Activated naive CD8-positive, alpha-beta T cell treated with anti-CD3 and anti-CD28 coated beads, Interleukin-2, amount 50 U/mL, for 24 hours (primary cell): ENCODE results near the gene ADAP2.
"Not testable (repeated sequence)": the region's sequence is repeated elsewhere in the genome, so short reads cannot be mapped to it uniquely, and the experiment has no call there.

ENCODE experiments used
- ATAC-seq: fragments of 150-1000 bp; cut with Tn5 transposase; one replicate; pipeline ENCODE4 v1.10.0; 2021
- DNase-seq: peaks from one replicate; pipeline ENCODE4 v3.0.0; 2021
- H3K27ac Mint-ChIP-seq: one replicate; pipeline ENCODE4 v1.8.0; 2021; ENCODE audit warnings: mild to moderate bottlenecking, mixed read lengths
- H3K27me3 Mint-ChIP-seq: one replicate; pipeline ENCODE4 v1.8.0; 2021; ENCODE audit warnings: mixed read lengths
- H3K36me3 Mint-ChIP-seq: one replicate; pipeline ENCODE4 v1.8.0; 2021; ENCODE audit warnings: low read depth, mixed read lengths
- H3K4me1 Mint-ChIP-seq: one replicate; pipeline ENCODE4 v1.8.0; 2021; ENCODE audit warnings: mixed read lengths
- H3K4me3 Mint-ChIP-seq: one replicate; pipeline ENCODE4 v1.8.0; 2021; ENCODE audit warnings: mild to moderate bottlenecking, moderate library complexity, mixed read lengths
- H3K9me3 Mint-ChIP-seq: one replicate; pipeline ENCODE4 v1.8.0; 2021; ENCODE audit warnings: mixed read lengths

The ADAP2 gene

GRCh38 chr17:30922235-30923030 lies 688 bp downstream of the ADAP2 start:
- peaks cover 10% of the 10 kb centered on the region for H3K4me1 Mint-ChIP-seq
- H3K9me3 Mint-ChIP-seq, result no peaks in the 10 kb centered on the region
- H3K36me3 Mint-ChIP-seq, result no peaks in the 10 kb centered on the region
- ATAC-seq (peak; percentile 30), DNase-seq (peak; percentile 14)
- no peak overlapping the region for H3K27ac Mint-ChIP-seq
- H3K4me3 Mint-ChIP-seq, result peak overlapping the region; percentile 69
- peaks cover 49% of the 10 kb centered on the region for H3K27me3 Mint-ChIP-seq

- ATAC-seq (no peak), DNase-seq (no peak)
- no peak overlapping the region for H3K4me3 Mint-ChIP-seq
- no peaks in the 10 kb centered on the region for H3K36me3 Mint-ChIP-seq
- peaks cover 49% of the 10 kb centered on the region for H3K27me3 Mint-ChIP-seq
- peaks cover 10% of the 10 kb centered on the region for H3K4me1 Mint-ChIP-seq
- H3K9me3 Mint-ChIP-seq, result no peaks in the 10 kb centered on the region
- H3K27ac Mint-ChIP-seq, result no peak overlapping the region
These were observed 2.6 kb downstream of the ADAP2 start for GRCh38 chr17:30924341-30924740.

- H3K27me3 Mint-ChIP-seq, result peaks cover 33% of the 10 kb centered on the region
- no peaks in the 10 kb centered on the region for H3K9me3 Mint-ChIP-seq
- no peak overlapping the region for H3K4me3 Mint-ChIP-seq
- peaks cover 3% of the 10 kb centered on the region for H3K4me1 Mint-ChIP-seq
- DNase-seq, result no peak
- no peaks in the 10 kb centered on the region for H3K36me3 Mint-ChIP-seq
- H3K27ac Mint-ChIP-seq, result no peak overlapping the region
- ATAC-seq, result no peak
These were observed 4.8 kb downstream of the ADAP2 start for GRCh38 chr17:30926516-30926915.

- Mint-ChIP-seq H3K4me3 (no peak overlapping the region), H3K36me3 (no peaks in the 10 kb centered on the region), H3K27ac (no peak overlapping the region), H3K27me3 (peaks cover 25% of the 10 kb centered on the region), H3K9me3 (no peaks in the 10 kb centered on the region), H3K4me1 (peaks cover 2% of the 10 kb centered on the region)
- no peak for ATAC-seq
- DNase-seq, result no peak
These were observed 6.0 kb downstream of the ADAP2 start for GRCh38 chr17:30927756-30928155.

- no peak overlapping the region for H3K27ac Mint-ChIP-seq
- no peaks in the 10 kb centered on the region for H3K4me1 Mint-ChIP-seq
- no peaks in the 10 kb centered on the region for H3K9me3 Mint-ChIP-seq
- ATAC-seq, result no peak
- no peaks in the 10 kb centered on the region for H3K36me3 Mint-ChIP-seq
- no peak overlapping the region for H3K4me3 Mint-ChIP-seq
- H3K27me3 Mint-ChIP-seq, result peaks cover 18% of the 10 kb centered on the region
- no peak for DNase-seq
These were observed 6.8 kb downstream of the ADAP2 start for GRCh38 chr17:30928584-30928983.

GRCh38 chr17:30929081-30929633 lies 7.4 kb downstream of the ADAP2 start:
- no peak for DNase-seq
- Mint-ChIP-seq H3K27me3 (peaks cover 13% of the 10 kb centered on the region), H3K36me3 (no peaks in the 10 kb centered on the region), H3K27ac (no peak overlapping the region), H3K4me1 (no peaks in the 10 kb centered on the region), H3K4me3 (no peak overlapping the region), H3K9me3 (no peaks in the 10 kb centered on the region)
- no peak for ATAC-seq

- not testable (repeated sequence) for H3K36me3 Mint-ChIP-seq, DNase-seq, H3K4me1 Mint-ChIP-seq, H3K4me3 Mint-ChIP-seq, H3K27ac Mint-ChIP-seq, ATAC-seq, H3K27me3 Mint-ChIP-seq, H3K9me3 Mint-ChIP-seq
These were observed 8.1 kb downstream of the ADAP2 start for GRCh38 chr17:30929861-30930260.

- peaks cover 9% of the 10 kb centered on the region for H3K27me3 Mint-ChIP-seq
- ATAC-seq (no peak), DNase-seq (no peak)
- H3K9me3 Mint-ChIP-seq, result no peaks in the 10 kb centered on the region
- H3K36me3 Mint-ChIP-seq, result no peaks in the 10 kb centered on the region
- H3K4me3 Mint-ChIP-seq, result no peak overlapping the region
- no peak overlapping the region for H3K27ac Mint-ChIP-seq
- H3K4me1 Mint-ChIP-seq, result no peaks in the 10 kb centered on the region
These were observed 8.8 kb downstream of the ADAP2 start for GRCh38 chr17:30930495-30930894.

- not testable (repeated sequence) for H3K4me1 Mint-ChIP-seq, H3K9me3 Mint-ChIP-seq, H3K27me3 Mint-ChIP-seq, H3K36me3 Mint-ChIP-seq, ATAC-seq, H3K4me3 Mint-ChIP-seq, DNase-seq, H3K27ac Mint-ChIP-seq
These were observed 9.8 kb downstream of the ADAP2 start for GRCh38 chr17:30931582-30931981.

- no peak overlapping the region for H3K27ac Mint-ChIP-seq
- no peaks in the 10 kb centered on the region for H3K9me3 Mint-ChIP-seq
- peaks cover 1% of the 10 kb centered on the region for H3K4me1 Mint-ChIP-seq
- H3K27me3 Mint-ChIP-seq, result no peaks in the 10 kb centered on the region
- no peak for DNase-seq
- no peak overlapping the region for H3K4me3 Mint-ChIP-seq
- no peak for ATAC-seq
- H3K36me3 Mint-ChIP-seq, result no peaks in the 10 kb centered on the region
These were observed 12.2 kb downstream of the ADAP2 start for GRCh38 chr17:30933966-30934365.

- H3K27ac Mint-ChIP-seq, result no peak overlapping the region
- DNase-seq, result no peak
- no peaks in the 10 kb centered on the region for H3K27me3 Mint-ChIP-seq
- no peaks in the 10 kb centered on the region for H3K36me3 Mint-ChIP-seq
- H3K4me3 Mint-ChIP-seq, result no peak overlapping the region
- H3K4me1 Mint-ChIP-seq, result peaks cover 6% of the 10 kb centered on the region
- no peaks in the 10 kb centered on the region for H3K9me3 Mint-ChIP-seq
- ATAC-seq, result no peak
These were observed 17.4 kb downstream of the ADAP2 start for GRCh38 chr17:30939051-30939689.

GRCh38 chr17:30942308-30943079 lies 20.7 kb downstream of the ADAP2 start:
- no peaks in the 10 kb centered on the region for H3K9me3 Mint-ChIP-seq
- H3K27ac Mint-ChIP-seq, result no peak overlapping the region
- no peak for DNase-seq
- no peaks in the 10 kb centered on the region for H3K36me3 Mint-ChIP-seq
- H3K27me3 Mint-ChIP-seq, result no peaks in the 10 kb centered on the region
- H3K4me1 Mint-ChIP-seq, result peaks cover 6% of the 10 kb centered on the region
- H3K4me3 Mint-ChIP-seq, result no peak overlapping the region
- ATAC-seq, result no peak

GRCh38 chr17:30947796-30948195 lies 26.1 kb downstream of the ADAP2 start:
- Mint-ChIP-seq H3K27ac (no peak overlapping the region), H3K4me3 (no peak overlapping the region), H3K9me3 (no peaks in the 10 kb centered on the region), H3K4me1 (peaks cover 1% of the 10 kb centered on the region), H3K36me3 (no peaks in the 10 kb centered on the region), H3K27me3 (no peaks in the 10 kb centered on the region)
- DNase-seq (no peak), ATAC-seq (no peak)

GRCh38 chr17:30950189-30950588 lies 28.4 kb downstream of the ADAP2 start:
- no peaks in the 10 kb centered on the region for H3K27me3 Mint-ChIP-seq
- ATAC-seq (no peak), DNase-seq (no peak)
- H3K27ac Mint-ChIP-seq, result no peak overlapping the region
- no peaks in the 10 kb centered on the region for H3K36me3 Mint-ChIP-seq
- no peak overlapping the region for H3K4me3 Mint-ChIP-seq
- H3K4me1 Mint-ChIP-seq, result peaks cover 3% of the 10 kb centered on the region
- no peaks in the 10 kb centered on the region for H3K9me3 Mint-ChIP-seq
